NB4 (cell line): ENCODE results near the gene REEP3.

Experiments used
- CTCF ChIP-seq: IDR thresholded peaks from one replicate; pipeline ENCODE4 v1.5.1; 2012; ENCODE audit warnings: low read depth, low read length
- POLR2A ChIP-seq: IDR thresholded peaks from 2 replicates; pipeline ENCODE4 v1.6.1; 2011; ENCODE audit warnings: mild to moderate bottlenecking; ENCODE audit not compliant: insufficient read length; ENCODE audit errors: extremely low read depth

GRCh38 chr10:63528084-63528744, 7.0 kb downstream of the REEP3 start:
- TF ChIP-seq POLR2A, result no peak
- no peak for TF ChIP-seq CTCF
